ENCODE measurements around the gene BACE1-AS.

The BACE1-AS gene

DNA sequence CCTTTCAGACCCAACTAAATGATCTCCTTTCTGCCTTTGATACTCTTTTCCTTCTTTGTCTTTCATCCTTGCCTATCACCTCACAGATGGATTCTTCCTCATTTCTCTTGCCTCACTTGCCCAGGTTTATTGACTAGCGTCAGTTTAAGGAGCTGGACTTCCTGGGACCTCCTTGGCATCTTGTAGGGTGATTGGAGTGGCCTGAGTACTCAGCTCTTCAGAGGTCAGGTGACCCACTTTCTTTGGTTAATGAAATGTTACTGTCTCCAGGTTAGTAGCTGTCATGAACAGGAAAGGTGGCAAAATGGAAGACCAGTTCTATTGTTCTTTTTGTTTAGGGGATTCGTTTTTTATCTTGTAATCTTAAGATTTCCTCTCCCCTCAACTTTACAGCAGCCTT is 4.6 kb upstream of the BACE1-AS start:
- Histone ChIP-seq H3K9ac (ENCODE audit: low read depth in 1 of 2, low read length in 2 of 2) (no peak overlapping the region), H3K4me3 (ENCODE audit: low read length in 2 of 2) (no peak overlapping the region), H3K27ac (ENCODE audit: low read depth in 2 of 2, low read length in 2 of 2) (no peak overlapping the region), H3K4me1 (ENCODE audit: control insufficient read depth in 2 of 2, insufficient read depth in 2 of 2, low read length in 2 of 2) (no peaks in the 10 kb centered on the region), H3K36me3 (ENCODE audit: control insufficient read depth in 2 of 2, insufficient read depth in 2 of 2, low read length in 2 of 2) (peaks cover 37 to 62% of the 10 kb centered on the region in 2 donors), H3K27me3 (ENCODE audit: control insufficient read depth in 2 of 2, insufficient read depth in 2 of 2, low read length in 2 of 2) (no peaks in the 10 kb centered on the region), H3K9me3 (ENCODE audit: control insufficient read depth in 2 of 2, low read length in 2 of 2) (no peaks in the 10 kb centered on the region)

DNA sequence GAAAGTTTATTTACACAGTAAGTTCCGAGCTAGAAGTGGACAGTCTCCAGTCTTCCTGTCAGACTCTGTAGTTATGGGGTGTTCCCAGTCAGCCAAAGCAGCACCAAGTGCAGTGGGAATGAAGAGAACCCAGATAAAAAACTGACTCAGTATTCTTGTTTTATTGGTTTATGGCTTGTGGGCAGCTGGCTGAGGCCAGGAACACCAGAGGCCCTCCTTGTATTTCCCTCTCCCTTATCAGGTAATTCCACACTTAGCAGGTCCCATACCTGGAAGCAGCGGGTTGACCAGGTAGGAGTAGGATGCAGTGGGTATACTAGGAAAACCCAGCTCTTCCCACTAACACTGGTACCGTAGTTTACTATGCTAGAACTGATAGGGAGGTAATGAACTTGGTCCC is 3.5 kb upstream of the BACE1-AS start:
- Histone ChIP-seq H3K9me3 (ENCODE audit: control insufficient read depth in 2 of 2, low read length in 2 of 2) (no peaks in the 10 kb centered on the region), H3K27ac (ENCODE audit: low read depth in 2 of 2, low read length in 2 of 2) (no peak overlapping the region), H3K27me3 (ENCODE audit: control insufficient read depth in 2 of 2, insufficient read depth in 2 of 2, low read length in 2 of 2) (no peaks in the 10 kb centered on the region), H3K4me1 (ENCODE audit: control insufficient read depth in 2 of 2, insufficient read depth in 2 of 2, low read length in 2 of 2) (no peaks in the 10 kb centered on the region), H3K4me3 (ENCODE audit: low read length in 2 of 2) (no peak overlapping the region), H3K9ac (ENCODE audit: low read depth in 1 of 2, low read length in 2 of 2) (no peak overlapping the region), H3K36me3 (ENCODE audit: control insufficient read depth in 2 of 2, insufficient read depth in 2 of 2, low read length in 2 of 2) (peaks cover 26 to 53% of the 10 kb centered on the region in 2 donors)

DNA sequence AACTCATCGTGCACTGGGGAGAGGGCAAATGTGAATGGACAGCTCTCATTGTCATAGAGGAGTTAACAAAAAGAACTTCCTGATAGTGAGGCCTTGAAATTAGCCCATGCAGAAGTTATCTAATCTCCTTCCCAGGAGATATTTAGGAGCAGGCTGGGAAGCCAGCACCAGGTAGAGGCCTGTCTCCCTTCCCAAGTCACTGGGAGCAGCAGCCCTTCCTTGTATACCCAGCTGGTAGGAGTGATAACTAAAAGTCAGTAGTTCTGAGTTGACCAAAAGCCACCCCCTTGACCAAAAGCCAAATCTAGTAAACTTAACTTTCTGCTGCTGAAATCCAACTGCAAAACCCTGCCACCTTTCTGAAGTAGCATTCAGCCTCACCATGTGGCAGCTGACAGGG is 1.4 kb upstream of the BACE1-AS start:
- H3K9ac ChIP-seq (ENCODE audit: low read depth in 1 of 2, low read length in 2 of 2) = no peak overlapping the region
- no peaks in the 10 kb centered on the region for H3K9me3 ChIP-seq (ENCODE audit: control insufficient read depth in 2 of 2, low read length in 2 of 2)
- H3K4me3 ChIP-seq (ENCODE audit: low read length in 2 of 2) = no peak overlapping the region
- peaks cover 21 to 48% of the 10 kb centered on the region in 2 donors for H3K36me3 ChIP-seq (ENCODE audit: control insufficient read depth in 2 of 2, insufficient read depth in 2 of 2, low read length in 2 of 2)
- no peak overlapping the region for H3K27ac ChIP-seq (ENCODE audit: low read depth in 2 of 2, low read length in 2 of 2)
- no peaks in the 10 kb centered on the region for H3K27me3 ChIP-seq (ENCODE audit: control insufficient read depth in 2 of 2, insufficient read depth in 2 of 2, low read length in 2 of 2)
- H3K4me1 ChIP-seq (ENCODE audit: control insufficient read depth in 2 of 2, insufficient read depth in 2 of 2, low read length in 2 of 2) = no peaks in the 10 kb centered on the region

DNA sequence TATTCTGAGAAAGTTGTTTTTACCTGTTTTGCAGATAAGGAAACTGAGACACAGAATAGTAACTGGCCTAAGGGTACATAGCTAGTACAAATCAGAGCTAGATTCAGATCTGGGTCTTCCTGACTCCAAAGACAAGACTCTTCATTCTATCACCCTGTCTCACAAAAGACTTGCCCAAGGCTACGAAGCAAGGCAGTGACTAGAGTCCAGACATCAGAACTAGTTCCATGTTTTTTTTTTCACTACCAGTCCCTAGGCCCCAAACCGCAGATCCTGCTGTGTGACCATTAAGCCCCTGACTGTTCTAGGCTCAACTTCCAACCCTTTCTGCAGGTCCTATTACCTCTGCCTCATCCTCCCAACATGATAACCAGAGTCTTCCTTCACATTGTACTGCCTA is 1.5 kb downstream of the BACE1-AS start:
- Histone ChIP-seq H3K36me3 (ENCODE audit: control insufficient read depth in 2 of 2, insufficient read depth in 2 of 2, low read length in 2 of 2) (peaks cover 14 to 35% of the 10 kb centered on the region in 2 donors), H3K4me1 (ENCODE audit: control insufficient read depth in 2 of 2, insufficient read depth in 2 of 2, low read length in 2 of 2) (no peaks in the 10 kb centered on the region), H3K27ac (ENCODE audit: low read depth in 2 of 2, low read length in 2 of 2) (no peak overlapping the region), H3K4me3 (ENCODE audit: low read length in 2 of 2) (no peak overlapping the region), H3K9me3 (ENCODE audit: control insufficient read depth in 2 of 2, low read length in 2 of 2) (no peaks in the 10 kb centered on the region), H3K27me3 (ENCODE audit: control insufficient read depth in 2 of 2, insufficient read depth in 2 of 2, low read length in 2 of 2) (no peaks in the 10 kb centered on the region), H3K9ac (ENCODE audit: low read depth in 1 of 2, low read length in 2 of 2) (no peak overlapping the region)

DNA sequence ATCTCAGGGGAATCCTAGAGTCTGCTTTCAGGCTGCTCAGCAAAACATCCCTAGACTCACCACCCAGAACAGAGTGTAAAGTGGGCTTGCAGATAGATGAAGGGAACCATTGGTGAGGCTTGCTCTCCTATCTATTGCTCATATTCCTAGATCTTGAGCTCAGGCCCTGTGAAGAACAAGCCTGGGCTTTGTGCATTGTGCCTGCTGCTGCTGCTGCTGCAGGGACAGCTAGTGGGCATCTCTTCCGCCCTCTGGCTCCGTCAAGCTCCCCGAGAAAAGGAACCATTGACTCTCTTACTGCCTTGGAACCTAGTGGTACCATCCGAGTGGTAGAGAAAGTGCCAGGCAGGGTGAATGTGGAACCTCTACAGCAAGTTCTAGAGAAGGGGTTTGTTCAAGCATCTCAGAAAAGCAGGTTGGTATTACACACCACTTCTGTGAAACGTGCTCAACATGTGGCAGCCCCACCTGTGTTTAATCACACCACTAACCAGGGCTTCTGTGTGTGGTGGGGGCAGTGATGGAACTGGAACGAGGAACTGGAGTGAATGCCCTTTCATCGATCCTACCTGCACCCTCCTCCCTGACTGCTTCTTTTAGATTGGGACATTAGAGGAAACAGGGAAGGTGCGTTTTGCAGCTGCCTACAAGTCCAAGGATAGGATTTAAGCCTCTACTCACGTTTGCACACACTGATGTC is 4.4 kb downstream of the BACE1-AS start:
- Histone ChIP-seq H3K4me1 (ENCODE audit: control insufficient read depth in 2 of 2, insufficient read depth in 2 of 2, low read length in 2 of 2) (no peaks in the 10 kb centered on the region), H3K27me3 (ENCODE audit: control insufficient read depth in 2 of 2, insufficient read depth in 2 of 2, low read length in 2 of 2) (no peaks in the 10 kb centered on the region), H3K4me3 (ENCODE audit: low read length in 2 of 2) (no peak overlapping the region), H3K9me3 (ENCODE audit: control insufficient read depth in 2 of 2, low read length in 2 of 2) (no peaks in the 10 kb centered on the region), H3K36me3 (ENCODE audit: control insufficient read depth in 2 of 2, insufficient read depth in 2 of 2, low read length in 2 of 2) (peaks cover 0 to 10% of the 10 kb centered on the region in 2 donors), H3K27ac (ENCODE audit: low read depth in 2 of 2, low read length in 2 of 2) (no peak overlapping the region), H3K9ac (ENCODE audit: low read depth in 1 of 2, low read length in 2 of 2) (no peak overlapping the region)

DNA sequence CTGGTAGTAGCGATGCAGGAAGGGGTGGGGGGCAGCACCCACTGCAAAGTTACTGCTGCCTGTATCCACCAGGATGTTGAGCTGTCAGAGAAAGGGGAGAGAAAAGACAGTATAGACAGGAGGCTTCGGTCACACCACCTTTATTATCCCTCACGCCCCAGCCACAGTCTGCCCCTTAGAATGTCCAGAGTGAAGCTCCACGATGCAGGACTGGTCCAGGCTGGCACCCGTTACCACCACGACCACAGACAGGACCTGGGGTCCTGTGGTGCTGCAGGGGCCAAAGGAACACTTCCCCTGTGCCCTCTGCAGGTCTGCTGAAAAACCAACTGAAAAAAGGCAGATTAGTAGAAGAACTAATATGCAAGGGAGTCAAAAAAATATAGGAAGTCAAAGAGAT is 5.7 kb downstream of the BACE1-AS start:
- Histone ChIP-seq H3K9me3 (ENCODE audit: control insufficient read depth in 2 of 2, low read length in 2 of 2) (no peaks in the 10 kb centered on the region), H3K27me3 (ENCODE audit: control insufficient read depth in 2 of 2, insufficient read depth in 2 of 2, low read length in 2 of 2) (no peaks in the 10 kb centered on the region), H3K27ac (ENCODE audit: low read depth in 2 of 2, low read length in 2 of 2) (no peak overlapping the region), H3K4me1 (ENCODE audit: control insufficient read depth in 2 of 2, insufficient read depth in 2 of 2, low read length in 2 of 2) (no peaks in the 10 kb centered on the region), H3K4me3 (ENCODE audit: low read length in 2 of 2) (no peak overlapping the region), H3K9ac (ENCODE audit: low read depth in 1 of 2, low read length in 2 of 2) (no peak overlapping the region), H3K36me3 (ENCODE audit: control insufficient read depth in 2 of 2, insufficient read depth in 2 of 2, low read length in 2 of 2) (peaks cover 0 to 10% of the 10 kb centered on the region in 2 donors)

DNA sequence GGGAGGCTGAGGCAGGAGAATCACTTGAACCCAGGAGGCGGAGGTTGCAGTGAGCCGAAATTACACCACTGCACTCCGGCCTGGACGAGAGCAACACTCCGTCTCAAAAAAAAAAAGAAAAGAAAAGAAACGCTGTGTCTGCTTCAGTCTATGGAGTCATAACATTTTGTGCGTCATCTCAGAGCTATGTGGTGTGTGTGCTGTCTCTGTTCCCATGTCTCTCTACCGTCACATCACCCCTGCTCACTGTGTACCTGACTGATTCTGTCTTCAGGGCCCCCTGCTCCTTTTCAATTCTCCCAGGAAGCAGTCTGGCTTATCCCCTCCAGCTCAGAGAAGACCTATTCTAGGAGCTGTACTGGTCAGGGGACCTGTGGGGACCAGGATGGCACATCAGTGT is 7.0 kb downstream of the BACE1-AS start:
- Histone ChIP-seq H3K4me3 (ENCODE audit: low read length in 2 of 2) (no peak overlapping the region), H3K4me1 (ENCODE audit: control insufficient read depth in 2 of 2, insufficient read depth in 2 of 2, low read length in 2 of 2) (no peaks in the 10 kb centered on the region), H3K9me3 (ENCODE audit: control insufficient read depth in 2 of 2, low read length in 2 of 2) (no peaks in the 10 kb centered on the region), H3K36me3 (ENCODE audit: control insufficient read depth in 2 of 2, insufficient read depth in 2 of 2, low read length in 2 of 2) (peaks cover 0 to 6% of the 10 kb centered on the region in 2 donors), H3K9ac (ENCODE audit: low read depth in 1 of 2, low read length in 2 of 2) (no peak overlapping the region), H3K27me3 (ENCODE audit: control insufficient read depth in 2 of 2, insufficient read depth in 2 of 2, low read length in 2 of 2) (no peaks in the 10 kb centered on the region), H3K27ac (ENCODE audit: low read depth in 2 of 2, low read length in 2 of 2) (no peak overlapping the region)

DNA sequence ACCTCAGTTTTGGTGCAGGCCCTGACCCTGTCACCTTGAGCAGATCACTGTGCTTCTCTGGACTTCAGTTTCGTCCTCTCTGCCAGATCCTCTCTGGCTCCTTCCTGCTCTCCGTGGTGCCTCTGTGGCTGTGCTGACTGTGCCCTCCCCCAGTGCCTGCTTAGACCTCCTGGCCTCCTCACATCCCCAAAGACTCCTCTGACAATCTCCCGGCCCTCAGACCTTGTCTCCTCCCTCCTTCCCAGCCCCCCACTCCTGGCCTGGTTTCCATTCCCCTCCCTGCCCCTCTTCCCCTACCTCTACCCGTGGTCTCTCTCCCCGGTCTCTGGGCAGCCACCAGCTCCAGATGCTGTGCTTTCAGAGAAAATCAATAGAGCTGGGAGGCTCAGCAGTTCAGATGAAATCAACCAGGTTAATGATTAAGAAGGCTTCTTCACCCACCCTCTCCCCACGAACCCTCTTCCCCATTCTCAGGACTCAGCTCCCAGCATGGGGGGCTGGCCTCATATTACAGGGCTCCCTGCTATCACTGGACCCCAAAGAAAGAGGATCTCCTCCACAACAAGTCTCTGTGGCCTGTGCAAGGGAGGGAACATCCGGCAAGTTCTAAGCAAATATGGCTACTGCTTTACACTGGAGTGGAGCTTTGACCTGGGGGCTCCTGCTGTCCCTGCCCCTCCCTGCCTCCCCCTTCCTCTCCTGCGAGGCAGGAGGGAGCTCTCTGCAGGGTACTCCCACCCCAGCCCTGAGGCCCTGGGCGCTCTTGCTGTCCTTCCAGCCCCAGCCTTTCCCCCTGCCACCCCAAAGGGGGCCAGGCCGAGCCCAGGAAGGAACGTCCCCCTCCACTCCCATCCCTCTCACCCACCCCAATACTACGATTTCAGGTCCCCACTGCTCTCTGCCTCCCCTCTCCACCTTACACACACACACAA is 8.5 kb downstream of the BACE1-AS start:
- no peak overlapping the region for H3K9ac ChIP-seq (ENCODE audit: low read depth in 1 of 2, low read length in 2 of 2)
- H3K4me1 ChIP-seq (ENCODE audit: control insufficient read depth in 2 of 2, insufficient read depth in 2 of 2, low read length in 2 of 2) = no peaks in the 10 kb centered on the region
- H3K27me3 ChIP-seq (ENCODE audit: control insufficient read depth in 2 of 2, insufficient read depth in 2 of 2, low read length in 2 of 2) = no peaks in the 10 kb centered on the region
- no peak overlapping the region for H3K4me3 ChIP-seq (ENCODE audit: low read length in 2 of 2)
- H3K36me3 ChIP-seq (ENCODE audit: control insufficient read depth in 2 of 2, insufficient read depth in 2 of 2, low read length in 2 of 2) = peaks cover 0 to 4% of the 10 kb centered on the region in 2 donors
- H3K9me3 ChIP-seq (ENCODE audit: control insufficient read depth in 2 of 2, low read length in 2 of 2) = no peaks in the 10 kb centered on the region
- H3K27ac ChIP-seq (ENCODE audit: low read depth in 2 of 2, low read length in 2 of 2) = no peak overlapping the region

DNA sequence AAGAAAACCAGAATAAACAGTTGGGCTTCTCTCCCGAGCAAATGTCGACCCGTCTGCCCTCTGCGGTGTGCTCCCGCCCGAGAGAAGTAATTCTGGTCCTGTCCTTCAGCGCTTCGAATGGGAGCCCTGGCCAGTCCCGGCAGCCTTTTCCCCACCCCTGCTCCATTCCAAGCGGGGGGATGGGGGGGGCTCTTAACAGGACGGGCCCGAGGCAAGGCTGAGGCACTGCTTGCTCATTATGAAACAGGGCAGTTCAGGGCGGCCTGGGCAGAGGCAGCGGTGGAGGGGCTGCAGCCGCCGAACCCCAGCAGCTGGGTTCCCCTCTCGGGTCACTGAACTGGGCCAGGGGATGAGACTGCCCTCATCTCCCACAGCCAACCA is 9.1 kb downstream of the BACE1-AS start:
- H3K9me3 ChIP-seq (ENCODE audit: control insufficient read depth in 2 of 2, low read length in 2 of 2) = no peaks in the 10 kb centered on the region
- H3K27ac ChIP-seq (ENCODE audit: low read depth in 2 of 2, low read length in 2 of 2) = no peak overlapping the region
- H3K9ac ChIP-seq (ENCODE audit: low read depth in 1 of 2, low read length in 2 of 2) = no peak overlapping the region
- no peaks in the 10 kb centered on the region for H3K27me3 ChIP-seq (ENCODE audit: control insufficient read depth in 2 of 2, insufficient read depth in 2 of 2, low read length in 2 of 2)
- no peaks in the 10 kb centered on the region for H3K4me1 ChIP-seq (ENCODE audit: control insufficient read depth in 2 of 2, insufficient read depth in 2 of 2, low read length in 2 of 2)
- no peak overlapping the region for H3K4me3 ChIP-seq (ENCODE audit: low read length in 2 of 2)
- no peaks in the 10 kb centered on the region for H3K36me3 ChIP-seq (ENCODE audit: control insufficient read depth in 2 of 2, insufficient read depth in 2 of 2, low read length in 2 of 2)

DNA sequence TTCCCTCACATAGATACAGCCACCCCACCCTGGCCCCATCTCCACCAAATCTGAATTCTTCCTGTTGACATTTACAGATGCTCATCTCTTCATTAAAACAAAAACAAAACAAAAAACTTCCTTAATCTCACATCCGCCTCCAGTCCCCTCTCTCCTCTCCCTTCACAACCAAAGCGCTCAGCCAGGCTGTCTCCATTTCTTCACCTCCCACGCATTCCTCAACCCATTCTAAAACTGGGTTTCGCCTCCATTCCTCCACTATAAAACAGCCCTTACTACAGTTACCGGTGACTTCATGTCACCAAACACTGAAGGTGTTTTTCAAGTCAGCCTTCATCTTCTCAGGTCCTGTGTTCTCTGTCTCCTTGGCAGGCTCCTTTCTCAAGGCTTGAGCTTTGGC is 9.6 kb downstream of the BACE1-AS start:
- no peaks in the 10 kb centered on the region for H3K4me1 ChIP-seq (ENCODE audit: control insufficient read depth in 2 of 2, insufficient read depth in 2 of 2, low read length in 2 of 2)
- no peak overlapping the region for H3K4me3 ChIP-seq (ENCODE audit: low read length in 2 of 2)
- no peaks in the 10 kb centered on the region for H3K9me3 ChIP-seq (ENCODE audit: control insufficient read depth in 2 of 2, low read length in 2 of 2)
- no peak overlapping the region for H3K27ac ChIP-seq (ENCODE audit: low read depth in 2 of 2, low read length in 2 of 2)
- no peak overlapping the region for H3K9ac ChIP-seq (ENCODE audit: low read depth in 1 of 2, low read length in 2 of 2)
- no peaks in the 10 kb centered on the region for H3K36me3 ChIP-seq (ENCODE audit: control insufficient read depth in 2 of 2, insufficient read depth in 2 of 2, low read length in 2 of 2)
- no peaks in the 10 kb centered on the region for H3K27me3 ChIP-seq (ENCODE audit: control insufficient read depth in 2 of 2, insufficient read depth in 2 of 2, low read length in 2 of 2)

Measured in mucosa of rectum (tissue), 2 donors.